GM12891 (cell line): Measurements from ENCODE around the gene ABHD2.

Experiments used
- DNase-seq: peaks from one replicate; pipeline ENCODE4 v3.0.0; 2011; ENCODE audit warnings: low spot score; ENCODE audit not compliant: insufficient read length
- FAIRE-seq: peaks from 2 replicates; lab custom pipeline; 2011; peaks lifted over from hg19 to GRCh38; lab: Jason Lieb, UNC
- PAX5 ChIP-seq: IDR thresholded peaks from 2 replicates; pipeline ENCODE4 v1.6.1; 2011; ENCODE audit warnings: low read length, moderate library complexity, mild to moderate bottlenecking; ENCODE audit not compliant: insufficient read depth, severe bottlenecking
- POLR2A ChIP-seq: IDR thresholded peaks from 2 replicates; pipeline ENCODE4 v1.6.1; 2011; ENCODE audit warnings: low read depth, low read length, control low read depth
- POLR2AphosphoS5 ChIP-seq: IDR thresholded peaks from 2 replicates; pipeline ENCODE4 v1.6.1; 2011; ENCODE audit warnings: low read depth, low read length, control low read depth
- POU2F2 ChIP-seq: IDR thresholded peaks from 2 replicates; pipeline ENCODE4 v1.6.1; 2011; ENCODE audit warnings: low read depth, mild to moderate bottlenecking, control low read depth, low read length, moderate library complexity
- SPI1 ChIP-seq: IDR thresholded peaks from 2 replicates; pipeline ENCODE4 v1.6.1; 2011; ENCODE audit warnings: low read depth, low read length, control low read depth
- TAF1 ChIP-seq: IDR thresholded peaks from 2 replicates; pipeline ENCODE4 v1.6.1; 2011; ENCODE audit warnings: low read depth, low read length, control low read depth

ABHD2 gene

DNA sequence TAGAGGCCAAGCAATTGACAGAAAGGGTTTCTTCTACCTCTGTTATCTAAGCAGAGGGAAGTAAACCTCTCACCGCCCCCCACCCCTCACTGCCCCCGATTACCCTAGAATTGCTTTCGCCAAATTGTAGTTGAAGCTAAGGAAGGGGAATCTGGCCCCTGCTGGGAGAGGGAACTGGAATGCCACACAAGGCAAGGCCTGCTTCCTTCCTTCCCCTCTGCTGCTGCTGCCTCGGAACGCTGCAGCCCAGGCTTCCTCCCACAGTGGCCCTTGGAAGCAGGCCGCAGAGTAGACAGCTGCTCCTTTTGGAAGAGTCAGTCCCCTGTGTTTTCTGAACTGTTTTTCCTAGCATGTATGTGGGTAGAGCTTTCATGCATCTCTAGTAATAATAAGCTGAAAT is 111.5 kb downstream of the ABHD2 start:
- FAIRE-seq (no peak), DNase-seq (no peak)
- no peak for TF ChIP-seq SPI1

DNA sequence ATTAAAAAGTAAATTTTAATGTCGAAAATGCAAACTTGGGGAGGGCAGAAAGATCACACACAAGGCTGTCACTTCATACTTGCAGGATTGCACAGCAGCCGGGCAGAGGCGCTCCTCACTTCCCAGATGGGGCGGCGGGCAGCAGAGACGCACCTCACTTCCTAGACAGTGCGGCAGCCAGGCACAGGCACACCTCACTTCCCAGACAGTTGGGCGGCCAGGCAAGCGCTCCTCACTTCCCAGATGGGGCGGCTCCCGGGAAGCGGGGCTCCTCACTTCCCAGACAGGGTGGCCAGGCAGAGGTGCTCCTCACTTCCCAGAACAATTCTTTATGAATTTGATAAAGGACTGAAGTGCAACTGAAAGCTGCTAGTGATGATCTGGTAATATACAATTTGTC is 111.9 kb downstream of the ABHD2 start:
- no peak for TF ChIP-seq SPI1
- DNase-seq (no peak), FAIRE-seq (no peak)

DNA sequence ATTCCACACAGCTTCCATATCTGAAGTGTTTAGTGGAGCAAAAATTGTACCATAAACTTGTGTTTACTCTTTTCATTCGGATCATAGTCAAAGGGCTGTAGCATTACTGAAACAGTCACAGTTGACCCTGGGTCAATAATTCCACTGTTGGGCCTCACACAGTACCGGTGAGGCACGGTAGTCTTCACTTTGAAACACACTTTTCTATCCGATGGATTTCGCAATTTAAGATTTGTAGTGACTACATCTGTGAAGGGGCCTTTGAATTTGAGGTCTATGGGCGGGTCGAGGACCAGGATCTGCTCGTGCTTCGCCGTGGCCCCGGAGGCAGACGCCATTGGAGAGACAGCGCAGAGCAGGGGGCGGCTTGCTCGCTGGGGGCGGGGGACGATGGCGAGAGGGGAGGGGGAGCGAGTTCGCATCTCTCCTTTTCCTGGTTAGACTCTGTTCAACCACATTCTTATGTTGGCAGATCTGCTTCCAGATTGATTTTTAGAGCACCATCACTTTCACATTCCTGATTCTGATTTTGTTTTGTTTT is 113.3 kb downstream of the ABHD2 start:
- peak; percentile 70 for FAIRE-seq
- no peak for TF ChIP-seq PAX5

DNA sequence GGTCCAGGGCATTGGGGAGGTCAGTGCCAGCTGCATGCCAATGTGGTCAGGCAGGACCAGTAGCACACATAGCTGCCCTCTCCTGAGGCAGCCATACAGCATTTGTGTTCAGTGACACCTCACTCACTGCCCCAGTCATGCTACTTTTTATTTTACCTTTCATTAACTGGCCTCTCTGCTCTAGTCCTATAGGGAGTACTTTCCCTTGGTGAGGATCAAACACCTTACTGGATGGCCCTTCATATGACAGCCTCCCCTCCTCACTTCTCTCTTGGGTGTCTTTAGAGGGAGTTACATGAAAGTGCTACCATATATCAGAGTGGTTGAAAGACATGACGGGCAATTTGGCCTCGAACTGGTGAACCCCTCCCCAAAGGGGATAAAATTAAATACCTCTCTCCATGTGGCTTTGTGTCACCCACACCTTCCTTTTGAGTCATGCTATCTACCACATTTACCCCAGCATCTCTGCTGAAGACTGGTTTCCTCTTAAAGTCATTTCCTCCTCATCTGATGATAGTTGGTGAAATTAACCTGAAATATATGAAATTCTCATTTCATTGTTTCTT is 115.5 kb downstream of the ABHD2 start:
- FAIRE-seq (peak; percentile 40), DNase-seq (no peak)
- TF ChIP-seq SPI1 (no peak), TAF1 (no peak), POU2F2 (no peak), POLR2AphosphoS5 (no peak), PAX5 (no peak), POLR2A (no peak)

More for the DNA sequence above, 113.3 kb downstream of the ABHD2 start:
- no peak for DNase-seq

DNA sequence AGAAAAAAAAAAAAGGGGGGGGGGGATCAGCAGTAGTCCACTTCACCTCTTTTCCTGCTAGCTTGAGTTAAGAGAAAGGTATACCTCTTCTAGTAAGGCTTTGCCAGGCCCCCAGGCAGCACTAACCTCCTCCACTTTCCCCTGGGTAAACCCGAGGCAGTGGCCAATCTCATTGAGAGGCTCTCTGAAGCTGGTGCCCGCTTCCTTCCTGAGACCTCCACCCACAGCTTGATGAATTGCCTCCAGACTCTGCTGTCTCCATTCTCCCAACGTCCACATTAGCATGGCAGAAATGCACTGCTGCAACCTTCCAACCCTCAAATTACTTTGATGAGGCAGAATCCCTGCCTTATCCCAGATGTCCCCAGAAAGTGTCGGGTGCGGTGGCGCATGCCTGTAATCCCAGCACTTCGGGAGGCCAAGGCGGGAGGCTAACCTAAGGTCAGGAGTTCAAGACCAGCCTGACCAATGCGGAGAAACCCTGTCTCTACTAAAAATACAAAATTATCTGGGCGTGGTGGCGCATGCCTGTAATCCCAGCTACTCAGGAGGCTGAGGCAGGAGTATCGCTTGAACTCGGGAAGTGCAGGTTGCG is 117.8 kb downstream of the ABHD2 start:
- DNase-seq (no peak), FAIRE-seq (no peak)
- TF ChIP-seq POLR2A (no peak), POU2F2 (no peak), TAF1 (no peak), SPI1 (no peak), PAX5 (no peak), POLR2AphosphoS5 (no peak)

DNA sequence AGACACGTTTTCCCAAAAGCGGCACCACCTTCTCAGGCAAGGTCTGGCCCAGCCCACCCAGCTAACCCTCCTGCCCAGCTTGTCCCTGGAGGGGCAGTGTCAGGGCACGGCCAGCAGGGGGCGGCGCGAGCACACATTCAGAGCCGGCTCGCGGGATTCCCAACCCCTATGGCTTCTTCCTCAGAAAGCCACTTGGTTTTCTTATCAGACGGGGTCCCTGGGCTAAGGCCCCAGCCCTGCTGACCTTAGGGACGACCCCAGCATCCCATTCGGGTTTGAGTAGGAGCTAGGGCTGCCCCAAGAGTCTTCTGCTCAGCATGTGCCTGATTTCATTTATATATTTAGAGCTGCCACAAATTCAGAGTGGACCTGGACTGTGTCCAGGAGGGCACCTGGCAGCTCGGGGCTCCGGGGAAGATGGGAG is 118.7 kb downstream of the ABHD2 start:
- DNase-seq (peak; percentile 74), FAIRE-seq (peak; percentile 89)

DNA sequence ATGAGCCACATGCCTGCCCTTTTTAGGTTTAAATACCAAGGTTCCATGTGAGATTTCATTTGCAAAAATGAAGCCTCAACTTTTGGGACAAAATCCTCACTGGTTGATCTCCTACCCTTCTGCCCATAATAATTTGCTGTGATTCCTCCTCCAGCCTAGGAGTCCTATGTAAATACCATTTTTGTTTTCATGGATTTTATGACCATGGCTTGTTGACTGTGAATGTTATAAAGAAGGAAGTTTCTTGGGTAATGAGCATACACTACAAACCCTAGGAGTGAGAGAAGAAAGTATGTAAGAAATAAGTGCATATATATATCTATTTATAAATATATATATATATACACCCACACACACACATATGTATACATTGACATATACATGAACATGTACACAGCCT is 120.0 kb downstream of the ABHD2 start:
- FAIRE-seq = no peak
- DNase-seq = no peak
- TF ChIP-seq SPI1 (no peak), TAF1 (no peak), PAX5 (no peak), POLR2A (no peak), POU2F2 (no peak), POLR2AphosphoS5 (no peak)

More for the DNA sequence above, 118.7 kb downstream of the ABHD2 start:
- TF ChIP-seq TAF1 = no peak
- no peak for TF ChIP-seq PAX5
- TF ChIP-seq POLR2AphosphoS5 = no peak
- no peak for TF ChIP-seq SPI1
- TF ChIP-seq POU2F2 = no peak
- no peak for TF ChIP-seq POLR2A

DNA sequence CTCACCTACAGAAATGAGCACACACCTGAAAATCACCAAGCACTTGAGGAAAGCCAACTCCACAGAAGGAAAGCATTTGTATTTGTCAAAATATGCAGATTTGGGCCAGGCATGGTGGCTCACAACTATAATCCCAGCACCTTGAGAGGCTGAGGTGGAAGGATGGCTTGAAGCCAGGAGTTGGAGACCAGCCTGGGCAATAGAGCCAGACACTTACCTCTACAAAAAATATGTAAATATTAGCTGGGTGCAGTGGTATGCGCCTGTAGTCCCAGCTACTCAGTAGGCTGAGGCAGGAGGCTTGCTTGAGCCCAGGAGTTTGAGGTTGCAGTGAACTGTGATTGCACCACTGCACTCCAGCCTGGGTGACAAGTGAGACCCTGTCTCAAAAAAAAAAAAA is 120.8 kb downstream of the ABHD2 start:
- FAIRE-seq (no peak), DNase-seq (no peak)
- no peak for TF ChIP-seq TAF1
- no peak for TF ChIP-seq POU2F2
- TF ChIP-seq POLR2AphosphoS5 = no peak
- no peak for TF ChIP-seq POLR2A
- TF ChIP-seq PAX5 = no peak
- TF ChIP-seq SPI1 = no peak

DNA sequence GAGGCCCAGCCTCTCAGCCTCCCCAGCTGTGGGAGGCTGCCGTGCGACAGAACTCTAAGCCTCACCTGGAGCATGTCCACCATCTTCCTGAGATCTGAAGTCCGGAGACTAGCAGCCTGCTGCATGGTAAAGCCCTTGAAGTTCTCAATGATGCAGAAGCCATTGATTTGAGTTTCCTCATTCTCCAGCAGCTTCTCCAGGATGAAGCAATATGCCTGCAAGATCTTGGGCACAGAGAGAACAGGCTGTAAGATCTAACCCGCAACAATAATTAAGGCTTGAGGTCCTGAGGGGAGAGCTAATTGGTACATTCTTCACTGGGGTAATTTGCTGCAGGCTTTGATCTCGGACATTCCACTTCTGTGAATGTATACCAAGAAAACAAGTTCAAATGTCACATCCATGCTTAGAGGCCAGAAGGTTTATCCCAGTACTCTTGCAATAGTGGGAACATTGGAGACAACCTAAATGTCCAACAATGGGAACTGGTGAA is 123.5 kb downstream of the ABHD2 start:
- DNase-seq = no peak
- TF ChIP-seq POLR2AphosphoS5 (no peak), TAF1 (no peak), POU2F2 (no peak), PAX5 (no peak), SPI1 (no peak), POLR2A (no peak)
- no peak for FAIRE-seq

DNA sequence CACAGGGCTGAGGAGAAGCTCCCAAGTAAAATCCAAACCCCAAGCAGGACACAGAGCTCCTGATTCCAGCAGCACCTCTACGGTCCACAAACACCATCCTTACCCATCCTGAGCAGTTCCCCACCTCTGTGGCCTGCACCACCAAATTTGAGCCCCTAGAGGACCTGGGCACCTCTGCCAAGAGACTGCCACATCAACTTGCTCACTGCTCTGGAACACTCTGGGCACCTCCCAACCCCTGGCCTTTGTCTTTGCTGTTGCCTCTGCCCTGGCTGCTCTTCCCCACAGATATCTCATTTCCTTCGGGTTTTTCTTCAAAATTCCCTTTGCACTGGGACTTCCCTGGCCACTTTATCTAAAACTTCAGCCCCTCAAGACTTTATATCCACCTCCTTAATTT is 127.4 kb downstream of the ABHD2 start:
- FAIRE-seq = no peak
- DNase-seq = no peak
- TF ChIP-seq PAX5 (no peak), TAF1 (no peak), POLR2AphosphoS5 (no peak), POU2F2 (no peak), POLR2A (no peak), SPI1 (no peak)

DNA sequence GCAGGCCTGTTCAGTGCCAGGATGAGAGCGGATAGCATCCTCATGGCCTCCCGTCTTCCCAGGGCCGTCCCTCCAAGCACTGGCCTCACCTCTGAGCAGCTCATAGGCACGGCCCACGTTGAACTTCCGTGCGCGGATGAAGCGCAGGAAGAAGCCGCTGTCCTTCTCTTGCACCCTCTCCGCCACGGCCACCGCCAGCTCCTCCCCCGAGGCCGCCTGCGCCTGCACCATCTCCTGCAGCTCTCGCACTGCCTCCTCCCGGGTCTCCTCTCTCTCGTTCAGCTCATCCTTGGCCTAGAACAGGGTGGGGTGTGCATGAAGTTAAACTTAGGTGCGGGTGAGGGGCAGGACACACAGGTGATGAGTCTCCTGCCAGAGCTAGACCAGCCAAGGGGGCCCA is 128.8 kb downstream of the ABHD2 start:
- FAIRE-seq = no peak
- no peak for TF ChIP-seq POLR2AphosphoS5
- TF ChIP-seq PAX5 = no peak
- no peak for TF ChIP-seq SPI1
- no peak for TF ChIP-seq TAF1
- no peak for TF ChIP-seq POLR2A
- DNase-seq = no peak
